ENCODE measurements around the gene EN1.

GRCh38 chr2:118800736-118801135 lies 46.7 kb downstream of the EN1 start:
- TF ChIP-seq CTCF (IDR thresholded peaks at IDR 0.05) (no peak), TCF7L2 (IDR thresholded peaks at IDR 0.05; ENCODE audit: low read depth, low read length) (no peak)

All from Panc1 (cell line).